ENCODE results near the gene PAN3. TPM values are rescaled to one million over a fixed set of nuclear protein-coding genes. Genes with fewer than 3 reads are reported as not detected.

The PAN3 gene
- total and polyA plus RNA-seq, 8 donors = 12.4 to 26.4 (median 16.3) TPM

GRCh38 chr13:28297341-28297740 lies 159.0 kb downstream of the PAN3 start:
- no peaks in the 10 kb centered on the region for H3K4me1 ChIP-seq
- WGBS, 2 donors = 79 to 81% methylated on average over 3 of the region's 3 CpGs
- intact Hi-C loops (cut with DNase I) = no loop called here
- H3K27me3 ChIP-seq = no peaks in the 10 kb centered on the region
- FAIRE-seq (no peak), ATAC-seq (no peak), DNase-seq (no peak)
- no peaks in the 10 kb centered on the region for H3K9me3 ChIP-seq
- peaks cover 0 to 24% (median 4%) of the 10 kb centered on the region in 3 donors for H3K36me3 ChIP-seq
- H3K27ac ChIP-seq = no peak overlapping the region
- TF ChIP-seq CTCF (IDR thresholded peaks at IDR 0.05) = no peak
- no peak overlapping the region for H3K4me3 ChIP-seq

DNA sequence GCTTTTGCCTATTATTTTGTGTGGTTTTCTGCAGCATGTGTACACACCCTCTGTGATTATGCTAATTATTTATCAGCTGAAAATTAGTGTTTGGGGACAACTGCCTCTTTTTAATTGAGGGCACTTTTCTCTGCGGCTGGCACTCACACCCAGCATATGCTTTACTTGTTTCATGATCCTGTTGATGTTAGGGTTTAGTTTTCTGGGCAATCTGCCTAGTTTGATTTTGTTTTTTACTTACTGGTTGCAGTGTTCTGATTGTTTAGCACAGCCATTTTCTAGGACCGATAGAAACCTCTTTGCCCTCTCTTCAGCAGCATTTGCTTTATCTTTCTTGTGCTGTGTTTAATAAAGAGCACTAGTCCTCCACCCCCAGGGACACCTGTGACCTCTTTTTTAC lies 161.6 kb downstream of the PAN3 start:
- Histone ChIP-seq H3K4me3 (no peak overlapping the region), H3K9me3 (no peaks in the 10 kb centered on the region), H3K27me3 (no peaks in the 10 kb centered on the region), H3K27ac (no peak overlapping the region), H3K4me1 (no peaks in the 10 kb centered on the region), H3K36me3 (peaks cover 0 to 5% (median 0%) of the 10 kb centered on the region in 3 donors)
- intact Hi-C loops (cut with DNase I) = no loop called here
- FAIRE-seq = no peak
- no peak for TF ChIP-seq CTCF (IDR thresholded peaks at IDR 0.05)
- WGBS, 2 donors = 54 to 66% methylated on average over 2 of the region's 2 CpGs
- DNase-seq = no peak
- no peak for ATAC-seq

- DNase-seq (no peak), FAIRE-seq (no peak), ATAC-seq (no peak)
- H3K4me1 ChIP-seq = no peaks in the 10 kb centered on the region
- WGBS, 2 donors = 52 to 65% methylated on average over 4 of the region's 4 CpGs
- H3K27ac ChIP-seq = no peak overlapping the region
- H3K9me3 ChIP-seq = no peaks in the 10 kb centered on the region
- no peak overlapping the region for H3K4me3 ChIP-seq
- no peaks in the 10 kb centered on the region for H3K27me3 ChIP-seq
- H3K36me3 ChIP-seq = no peaks in the 10 kb centered on the region
- TF ChIP-seq CTCF (IDR thresholded peaks at IDR 0.05) = no peak
- intact Hi-C loops (cut with DNase I) = no loop called here
Measured at GRCh38 chr13:28301839-28302238, 163.5 kb downstream of the PAN3 start.

DNA sequence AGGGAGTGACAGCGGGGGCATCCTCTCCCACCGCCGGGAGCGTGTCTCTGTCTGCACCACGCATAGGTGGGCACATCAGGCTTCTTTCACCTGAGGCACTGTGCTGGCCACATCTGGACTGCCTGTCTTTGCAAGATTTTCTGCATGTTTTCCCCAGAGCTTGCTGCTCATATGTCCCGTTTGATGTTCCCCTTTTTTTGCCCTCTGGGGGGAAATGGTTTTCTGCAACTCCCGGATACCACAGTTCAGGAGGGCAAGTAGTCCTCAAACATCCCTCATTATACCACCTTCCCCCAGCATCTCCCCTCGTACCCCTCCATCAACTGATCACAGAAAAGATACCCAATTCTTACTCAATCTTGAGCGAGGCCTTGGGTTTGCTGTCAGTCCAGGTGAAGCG lies 168.0 kb downstream of the PAN3 start:
- no peak for TF ChIP-seq CTCF (IDR thresholded peaks at IDR 0.05)
- H3K4me3 ChIP-seq = no peak overlapping the region
- WGBS, 2 donors = 85 to 91% methylated on average over 10 of the region's 10 CpGs
- no peaks in the 10 kb centered on the region for H3K4me1 ChIP-seq
- no peaks in the 10 kb centered on the region for H3K9me3 ChIP-seq
- no peaks in the 10 kb centered on the region for H3K27me3 ChIP-seq
- H3K27ac ChIP-seq = no peak overlapping the region
- ATAC-seq (no peak), FAIRE-seq (no peak), DNase-seq (no peak)
- H3K36me3 ChIP-seq = no peaks in the 10 kb centered on the region
- intact Hi-C loops (cut with DNase I) = no loop called here

DNA sequence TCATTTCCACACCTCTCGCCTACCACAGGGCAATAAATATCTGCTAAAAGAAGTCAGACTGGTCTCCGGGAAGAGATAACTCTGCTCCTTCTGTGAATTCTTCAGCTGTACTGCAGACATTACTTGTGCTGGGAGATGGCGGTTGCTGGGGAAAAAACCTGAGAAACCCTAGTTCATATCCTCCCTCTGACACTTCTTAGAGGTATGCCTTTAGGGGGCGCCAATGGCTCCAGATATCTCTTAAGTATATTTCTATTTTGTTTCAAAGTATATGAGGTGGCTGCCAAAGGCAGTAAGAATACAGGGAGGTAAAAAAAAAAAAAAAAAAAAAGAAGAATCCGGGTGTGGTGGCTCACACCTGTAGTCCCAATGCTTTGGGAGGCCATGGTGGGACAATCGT lies 175.2 kb downstream of the PAN3 start:
- DNase-seq (no peak), FAIRE-seq (no peak), ATAC-seq (no peak)
- Histone ChIP-seq H3K4me3 (no peak overlapping the region), H3K27ac (no peak overlapping the region), H3K27me3 (no peaks in the 10 kb centered on the region), H3K4me1 (no peaks in the 10 kb centered on the region), H3K9me3 (no peaks in the 10 kb centered on the region), H3K36me3 (no peaks in the 10 kb centered on the region)
- TF ChIP-seq CTCF (IDR thresholded peaks at IDR 0.05) = no peak
- intact Hi-C loops (cut with DNase I) = no loop called here
- 74 to 75% methylated on average over 6 of the region's 6 CpGs for WGBS, 2 donors
